Stimulated activated CD8-positive, alpha-beta memory T cell treated with anti-CD3 and anti-CD28 coated beads, Interleukin-12 subunit alpha, Interleukin-12 subunit beta, amount 100 ng/mL, for 24 hours (primary cell): ENCODE results near the gene DPEP1.

ENCODE experiments used
- DNase-seq: peaks from one replicate; pipeline ENCODE4 v3.0.0-alpha.2; 2020; ENCODE audit errors: extremely low read depth

Gene DPEP1

DNA sequence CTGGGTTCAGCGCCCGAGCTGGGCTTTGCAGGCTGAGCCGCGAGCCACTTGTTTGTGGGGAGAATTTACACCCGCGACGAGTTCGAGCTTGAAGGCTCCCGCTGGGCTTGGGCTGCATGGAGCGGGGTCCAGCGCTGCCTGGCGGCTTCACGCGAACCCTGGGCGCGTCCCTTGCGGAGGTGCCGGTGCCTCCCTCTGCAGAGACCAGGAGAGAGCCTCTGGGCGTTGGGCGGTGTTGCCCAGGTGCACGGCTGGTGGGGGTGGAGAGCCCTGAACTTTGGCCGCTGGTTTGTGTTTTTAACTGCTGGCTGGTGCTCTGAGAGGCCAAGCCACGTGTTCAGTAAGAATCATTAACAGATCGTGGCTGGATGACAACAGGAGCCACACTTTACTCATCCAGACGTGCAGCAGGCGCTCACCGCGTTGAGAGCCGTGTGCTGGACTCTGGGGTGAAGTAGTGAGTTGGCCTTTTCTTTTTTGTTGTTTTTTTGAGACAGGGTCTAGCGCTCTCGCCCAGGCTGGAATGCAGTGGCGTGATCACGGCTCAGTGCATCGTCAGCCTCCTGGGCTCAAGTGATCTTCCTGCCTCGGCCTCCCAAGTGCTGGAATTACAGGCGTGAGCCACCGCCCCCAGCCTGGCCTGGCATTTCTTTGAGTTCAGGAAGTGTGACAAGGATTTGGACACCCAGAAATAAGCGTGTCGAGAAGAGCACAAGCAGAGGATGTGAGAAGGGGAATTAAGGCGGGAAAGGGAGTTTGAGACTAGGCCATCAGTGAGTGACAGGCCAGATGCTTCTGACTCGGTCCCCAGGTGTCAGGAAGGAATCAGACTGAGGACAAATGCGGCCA, 73.9 kb downstream of the DPEP1 start:
- DNase-seq: no peak
